ENCODE results near the gene UBALD1. TPM values are rescaled to one million over a fixed set of nuclear protein-coding genes. Genes with fewer than 3 reads are reported as not detected.

The UBALD1 gene
- total and polyA plus RNA-seq, 10 of the 15 experiments (the other 5 are each of a cell fraction or from before 2014, with no cell fraction given): 0.05 to 32.7 (median 5.1) TPM

DNA sequence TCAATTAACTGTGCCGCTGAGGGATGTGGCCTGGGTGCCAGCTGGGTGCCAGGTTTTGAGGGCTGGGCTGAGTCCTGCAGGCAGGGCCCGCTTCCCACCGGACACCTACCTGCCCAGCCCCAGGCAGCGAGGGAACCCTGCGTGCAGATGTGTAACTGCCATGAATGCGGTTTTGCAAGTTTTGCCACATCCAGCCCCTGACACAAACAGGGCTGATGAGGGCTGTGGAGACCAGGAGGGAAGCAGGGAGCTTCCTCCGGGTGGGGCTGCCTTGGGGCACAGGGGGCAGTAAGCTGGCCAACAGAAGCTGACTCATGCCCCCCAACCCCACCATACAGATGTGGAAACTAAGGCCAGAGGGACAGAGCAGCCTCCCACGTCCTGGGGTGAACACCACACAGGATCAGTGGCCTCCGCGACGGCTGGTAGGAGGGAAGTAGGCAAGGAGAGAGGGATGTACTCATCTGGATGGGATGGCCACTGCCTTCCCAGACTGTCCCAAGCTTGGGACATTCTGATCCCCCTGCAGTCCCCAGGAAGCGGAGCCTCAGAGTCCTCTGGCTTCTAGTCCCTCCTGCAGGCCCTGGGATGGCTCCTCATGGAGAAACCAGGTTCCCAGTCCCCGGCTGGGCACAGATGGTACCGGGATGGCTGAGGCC, 1.6 kb downstream of the UBALD1 start:
- RAD21 ChIA-PET (ENCODE audit: unreplicated experiment): no interaction called here
- SMC1A ChIA-PET (ENCODE audit: uncharacterized antibody, unreplicated experiment): no interaction called here
- H3K9me3 ChIP-seq (replicated peaks; ENCODE audit: control insufficient read depth, insufficient read depth, low read length): no peaks in the 10 kb centered on the region
- TF ChIP-seq, protein P1, sequence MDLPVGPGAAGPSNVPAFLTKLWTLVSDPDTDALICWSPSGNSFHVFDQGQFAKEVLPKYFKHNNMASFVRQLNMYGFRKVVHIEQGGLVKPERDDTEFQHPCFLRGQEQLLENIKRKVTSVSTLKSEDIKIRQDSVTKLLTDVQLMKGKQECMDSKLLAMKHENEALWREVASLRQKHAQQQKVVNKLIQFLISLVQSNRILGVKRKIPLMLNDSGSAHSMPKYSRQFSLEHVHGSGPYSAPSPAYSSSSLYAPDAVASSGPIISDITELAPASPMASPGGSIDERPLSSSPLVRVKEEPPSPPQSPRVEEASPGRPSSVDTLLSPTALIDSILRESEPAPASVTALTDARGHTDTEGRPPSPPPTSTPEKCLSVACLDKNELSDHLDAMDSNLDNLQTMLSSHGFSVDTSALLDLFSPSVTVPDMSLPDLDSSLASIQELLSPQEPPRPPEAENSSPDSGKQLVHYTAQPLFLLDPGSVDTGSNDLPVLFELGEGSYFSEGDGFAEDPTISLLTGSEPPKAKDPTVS (IDR thresholded peaks at IDR 0.05; ENCODE audit: low read depth, low read length): no peak
- peak; percentile 22; the same call in 1 of the 2 replicates for TF ChIP-seq POLR2AphosphoS5 (IDR thresholded peaks at IDR 0.05; ENCODE audit: low read length)
- BruUV-seq (replicated peaks): no TSS peak
- H3K4me2 ChIP-seq (ENCODE audit: control insufficient read depth, insufficient read depth): peak overlapping the region; percentile 65
- peak overlapping the region; percentile 72 for H3K4me3 ChIP-seq
- H3K79me2 ChIP-seq (ENCODE audit: control insufficient read depth, insufficient read depth, low read length): peaks cover 31% of the 10 kb centered on the region
- H3K9ac ChIP-seq (ENCODE audit: control insufficient read depth, insufficient read depth, low read length): peak overlapping the region; percentile 80
- DNase-seq (ENCODE audit: low read depth, low spot score) (no peak), FAIRE-seq (no peak), ATAC-seq (no peak)
- WGBS (ENCODE audit: insufficient coverage, insufficient replicate concordance, low lambda C conversion rate, missing lambda C conversion rate): 90% methylated on average over 12 of the region's 14 CpGs
- H3K27ac ChIP-seq (ENCODE audit: control insufficient read depth, insufficient read depth): no peak overlapping the region
- in situ Hi-C loops (cut with MboI) (loop anchor here (10.0 kb wide), 1 partner anchor 342 kb away; the partner anchor contains the start of gene SEC14L5), intact Hi-C loops (cut with micrococcal nuclease; ENCODE audit: unreplicated experiment) (loop anchor here (10.0 kb wide), 3 partner anchors 98 to 192 kb away; partner anchors contain the start of genes DNAJA3 and ROGDI)
- CTCF ChIA-PET: interaction anchor here (0.6 to 1.2 kb wide), 3 partner anchors 41 to 186 kb away, joined by 3 read pairs; no protein-coding TSS in a partner anchor
- H3K27me3 ChIP-seq (replicated peaks in 1 of 2; ENCODE audit: control insufficient read depth in 2 of 2, insufficient read depth in 2 of 2, low read length in 1 of 2): no peaks in the 10 kb centered on the region
- H3K36me3 ChIP-seq (ENCODE audit: control insufficient read depth in 2 of 2, insufficient read depth in 2 of 2, low read length in 1 of 2): peaks cover 0 to 9% of the 10 kb centered on the region in 2 experiments; a peak in 2 of 4 replicates
- H3K4me1 ChIP-seq (ENCODE audit: control insufficient read depth, insufficient read depth, low read length): peaks cover 17% of the 10 kb centered on the region
- H4K20me1 ChIP-seq (ENCODE audit: control insufficient read depth, insufficient read depth): no peaks in the 10 kb centered on the region
- POLR2A ChIA-PET: interaction anchor here (1.2 kb wide), 1 partner anchor 77 kb away, joined by 3 read pairs; no protein-coding TSS in a partner anchor
- no peak overlapping the region for H2AFZ ChIP-seq (ENCODE audit: control insufficient read depth, low read depth, low read length)

DNA sequence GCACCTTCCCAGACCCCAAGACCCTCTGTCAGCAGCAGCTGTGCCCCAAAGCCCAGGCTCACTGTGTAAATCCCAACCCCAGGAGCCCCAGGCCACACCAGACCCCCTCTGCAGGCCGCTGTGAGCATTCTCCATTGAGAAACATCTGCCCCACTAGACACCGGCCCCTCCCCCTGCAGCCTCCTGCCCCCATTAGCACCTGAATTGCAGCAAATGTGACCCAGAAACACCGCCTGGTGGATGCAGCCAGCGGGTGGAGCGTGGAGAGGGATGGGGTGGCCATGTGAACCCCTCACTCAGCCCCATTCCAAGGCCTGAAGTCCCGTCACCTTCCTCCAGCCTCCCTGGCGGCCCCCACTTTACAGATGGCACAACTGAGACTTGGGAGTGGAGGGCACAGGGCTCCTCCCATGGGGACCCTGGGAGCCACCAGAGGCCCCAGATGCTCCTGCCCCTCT, 2.2 kb downstream of the UBALD1 start:
- POLR2A ChIA-PET: no interaction called here
- TF ChIP-seq YBX1 (IDR thresholded peaks at IDR 0.05): no peak
- TF ChIP-seq SRF (IDR thresholded peaks at IDR 0.05; ENCODE audit: low read depth in 2 of 2, low read length in 2 of 2): no peak
- TF ChIP-seq NRF1 (conservative IDR thresholded peaks at IDR 0.05; ENCODE audit: low read depth, low read length): no peak
- TF ChIP-seq KAT2A (conservative IDR thresholded peaks at IDR 0.05; ENCODE audit: control insufficient read depth, low read depth, low read length): no peak
- no peak for TF ChIP-seq JUND (IDR thresholded peaks at IDR 0.05; ENCODE audit: low read depth, low read length)
- no peak for TF ChIP-seq NBN (IDR thresholded peaks at IDR 0.05)
- no peak for TF ChIP-seq RAD21 (IDR thresholded peaks at IDR 0.05; ENCODE audit: insufficient read depth, low read depth, low read length)
- TF ChIP-seq, protein P2, sequence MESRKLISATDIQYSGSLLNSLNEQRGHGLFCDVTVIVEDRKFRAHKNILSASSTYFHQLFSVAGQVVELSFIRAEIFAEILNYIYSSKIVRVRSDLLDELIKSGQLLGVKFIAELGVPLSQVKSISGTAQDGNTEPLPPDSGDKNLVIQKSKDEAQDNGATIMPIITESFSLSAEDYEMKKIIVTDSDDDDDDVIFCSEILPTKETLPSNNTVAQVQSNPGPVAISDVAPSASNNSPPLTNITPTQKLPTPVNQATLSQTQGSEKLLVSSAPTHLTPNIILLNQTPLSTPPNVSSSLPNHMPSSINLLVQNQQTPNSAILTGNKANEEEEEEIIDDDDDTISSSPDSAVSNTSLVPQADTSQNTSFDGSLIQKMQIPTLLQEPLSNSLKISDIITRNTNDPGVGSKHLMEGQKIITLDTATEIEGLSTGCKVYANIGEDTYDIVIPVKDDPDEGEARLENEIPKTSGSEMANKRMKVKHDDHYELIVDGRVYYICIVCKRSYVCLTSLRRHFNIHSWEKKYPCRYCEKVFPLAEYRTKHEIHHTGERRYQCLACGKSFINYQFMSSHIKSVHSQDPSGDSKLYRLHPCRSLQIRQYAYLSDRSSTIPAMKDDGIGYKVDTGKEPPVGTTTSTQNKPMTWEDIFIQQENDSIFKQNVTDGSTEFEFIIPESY (IDR thresholded peaks at IDR 0.05): no peak

More for the DNA sequence above, 2.2 kb downstream of the UBALD1 start:
- in situ Hi-C loops (cut with MboI) (loop anchor here (10.0 kb wide), 1 partner anchor 342 kb away; the partner anchor contains the start of gene SEC14L5), intact Hi-C loops (cut with micrococcal nuclease; ENCODE audit: unreplicated experiment) (loop anchor here (10.0 kb wide), 3 partner anchors 98 to 192 kb away; partner anchors contain the start of genes DNAJA3 and ROGDI)
- no peak overlapping the region for H3K9ac ChIP-seq (ENCODE audit: control insufficient read depth, insufficient read depth, low read length)
- CTCF ChIA-PET: no interaction called here
- RAD21 ChIA-PET (ENCODE audit: unreplicated experiment): no interaction called here
- DNase-seq (ENCODE audit: low read depth, low spot score) (no peak), FAIRE-seq (no peak), ATAC-seq (no peak)
- no peaks in the 10 kb centered on the region for H3K27me3 ChIP-seq (replicated peaks in 1 of 2; ENCODE audit: control insufficient read depth in 2 of 2, insufficient read depth in 2 of 2, low read length in 1 of 2)
- peaks cover 31% of the 10 kb centered on the region for H3K79me2 ChIP-seq (ENCODE audit: control insufficient read depth, insufficient read depth, low read length)
- H3K9me3 ChIP-seq (replicated peaks; ENCODE audit: control insufficient read depth, insufficient read depth, low read length): no peaks in the 10 kb centered on the region
- WGBS (ENCODE audit: insufficient coverage, insufficient replicate concordance, low lambda C conversion rate, missing lambda C conversion rate): 94% methylated on average over 7 of the region's 7 CpGs
- H3K36me3 ChIP-seq (ENCODE audit: control insufficient read depth in 2 of 2, insufficient read depth in 2 of 2, low read length in 1 of 2): peaks cover 0 to 10% of the 10 kb centered on the region in 2 experiments; a peak in 2 of 4 replicates
- H2AFZ ChIP-seq (ENCODE audit: control insufficient read depth, low read depth, low read length): no peak overlapping the region
- SMC1A ChIA-PET (ENCODE audit: uncharacterized antibody, unreplicated experiment): no interaction called here
- H3K4me3 ChIP-seq: no peak overlapping the region
- BruUV-seq (replicated peaks): no TSS peak
- no peaks in the 10 kb centered on the region for H4K20me1 ChIP-seq (ENCODE audit: control insufficient read depth, insufficient read depth)
- H3K4me1 ChIP-seq (ENCODE audit: control insufficient read depth, insufficient read depth, low read length): peaks cover 17% of the 10 kb centered on the region
- H3K4me2 ChIP-seq (ENCODE audit: control insufficient read depth, insufficient read depth): peak overlapping the region; percentile 65
- H3K27ac ChIP-seq (ENCODE audit: control insufficient read depth, insufficient read depth): no peak overlapping the region

Measured in GM12878 (cell line).